Hindlimb muscle (tissue), 1 donor: ENCODE data around the gene PCDHGB4. TPM values are rescaled to one million over a fixed set of nuclear protein-coding genes. Genes with fewer than 3 reads are reported as not detected.
"Not testable (repeated sequence)": the region's sequence is repeated elsewhere in the genome, so short reads cannot be mapped to it uniquely, and the experiment has no call there.

Source experiments
- DNase-seq: peaks from one replicate; pipeline ENCODE4 v3.0.0-alpha.2; 2013
- polyA plus RNA-seq: library from polyadenylated mRNA; unstranded; fragments of 120-200 nt; gene quantifications from one replicate; pipeline ENCODE4 v1.2.1, GENCODE V29; 2013; ENCODE audit not compliant: insufficient read length

Gene PCDHGB4
- polyA plus RNA-seq, 1 donor = 2.6 TPM

DNA sequence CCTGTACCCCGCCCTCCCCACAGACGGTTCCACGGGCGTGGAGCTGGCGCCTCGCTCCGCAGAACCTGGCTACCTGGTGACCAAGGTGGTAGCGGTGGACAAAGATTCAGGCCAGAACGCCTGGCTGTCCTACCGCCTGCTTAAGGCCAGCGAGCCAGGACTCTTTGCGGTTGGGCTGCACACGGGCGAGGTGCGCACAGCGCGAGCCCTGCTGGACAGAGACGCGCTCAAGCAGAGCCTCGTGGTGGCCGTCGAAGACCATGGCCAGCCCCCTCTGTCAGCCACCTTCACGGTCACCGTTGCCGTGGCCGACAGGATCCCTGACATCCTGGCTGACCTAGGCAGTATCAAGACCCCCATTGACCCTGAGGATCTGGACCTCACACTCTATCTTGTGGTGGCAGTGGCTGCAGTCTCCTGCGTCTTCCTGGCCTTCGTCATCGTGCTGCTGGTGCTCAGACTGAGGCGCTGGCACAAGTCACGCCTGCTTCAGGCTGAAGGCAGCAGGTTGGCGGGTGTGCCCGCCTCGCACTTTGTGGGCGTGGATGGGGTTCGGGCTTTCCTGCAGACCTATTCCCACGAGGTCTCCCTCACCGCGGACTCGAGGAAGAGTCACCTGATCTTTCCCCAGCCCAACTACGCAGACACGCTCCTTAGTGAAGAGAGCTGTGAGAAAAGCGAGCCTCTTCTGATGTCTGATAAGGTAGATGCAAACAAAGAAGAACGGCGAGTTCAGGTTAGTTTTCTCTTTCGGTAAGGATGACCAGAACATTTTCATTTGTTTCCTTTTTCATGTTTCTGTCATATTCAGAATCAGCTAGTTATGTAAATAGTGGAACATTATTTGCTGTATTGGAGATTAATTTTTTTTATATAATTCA is 21.2 kb upstream of the PCDHGB4 start:
- no peak for DNase-seq

- no peak for DNase-seq
Observed at GRCh38 chr5:141369994-141370848, 17.3 kb upstream of the PCDHGB4 start, which contains the start of gene PCDHGB3. PCDHGB3 (plus strand) TSS chr5:141370242; CDS start chr5:141370395, 153 bp downstream.

GRCh38 chr5:141371572-141372475 is 15.7 kb upstream of the PCDHGB4 start:
- no peak for DNase-seq

- no peak for DNase-seq
Observed at GRCh38 chr5:141373673-141374317, 13.7 kb upstream of the PCDHGB4 start, which contains the start of gene PCDHGA6. PCDHGA6 (plus strand) TSS chr5:141373891; CDS start chr5:141374084, 193 bp downstream.

GRCh38 chr5:141374627-141375026 is 12.9 kb upstream of the PCDHGB4 start:
- DNase-seq = no peak

DNA sequence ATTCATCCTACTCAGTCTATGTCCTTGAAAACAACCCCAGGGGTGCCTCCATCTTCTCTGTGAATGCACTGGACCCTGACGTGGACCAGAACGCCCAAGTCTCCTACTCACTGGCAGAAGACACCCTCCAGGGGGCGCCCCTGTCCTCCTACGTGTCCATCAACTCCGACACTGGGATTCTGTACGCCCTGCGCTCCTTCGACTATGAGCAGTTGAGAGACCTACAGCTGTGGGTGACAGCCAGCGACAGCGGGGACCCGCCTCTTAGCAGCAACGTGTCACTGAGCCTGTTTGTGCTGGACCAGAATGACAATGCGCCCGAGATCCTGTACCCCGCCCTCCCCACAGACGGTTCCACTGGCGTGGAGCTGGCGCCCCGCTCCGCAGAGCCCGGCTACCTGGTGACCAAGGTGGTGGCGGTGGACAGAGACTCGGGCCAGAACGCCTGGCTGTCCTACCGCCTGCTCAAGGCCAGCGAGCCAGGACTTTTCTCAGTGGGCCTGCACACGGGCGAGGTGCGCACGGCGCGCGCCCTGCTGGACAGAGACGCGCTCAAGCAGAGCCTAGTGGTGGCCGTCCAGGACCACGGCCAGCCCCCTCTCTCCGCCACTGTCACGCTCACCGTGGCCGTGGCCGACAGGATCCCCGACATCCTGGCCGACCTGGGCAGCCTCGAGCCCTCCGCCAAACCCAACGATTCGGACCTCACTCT is 11.9 kb upstream of the PCDHGB4 start:
- DNase-seq = not testable (repeated sequence)

- DNase-seq = no peak
Observed at GRCh38 chr5:141382469-141383294, 4.8 kb upstream of the PCDHGB4 start, which contains the start of gene PCDHGA7. PCDHGA7 (plus strand) TSS chr5:141382742; CDS start chr5:141382900, 158 bp downstream.

DNA sequence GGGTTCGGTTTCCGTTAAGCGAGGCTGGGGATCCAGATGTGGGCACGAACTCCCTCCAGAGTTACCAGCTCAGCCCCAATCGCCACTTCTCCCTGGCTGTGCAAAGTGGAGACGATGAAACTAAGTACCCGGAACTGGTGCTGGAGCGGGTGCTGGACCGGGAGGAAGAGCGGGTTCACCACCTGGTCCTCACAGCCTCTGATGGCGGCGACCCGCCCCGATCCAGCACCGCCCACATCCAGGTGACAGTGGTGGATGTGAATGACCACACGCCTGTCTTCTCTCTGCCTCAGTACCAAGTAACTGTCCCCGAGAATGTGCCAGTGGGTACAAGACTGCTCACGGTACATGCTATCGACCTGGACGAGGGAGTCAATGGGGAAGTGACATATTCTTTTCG is 4.2 kb upstream of the PCDHGB4 start:
- DNase-seq = no peak

- DNase-seq = no peak
Observed at GRCh38 chr5:141384471-141385267, 2.8 kb upstream of the PCDHGB4 start.

- DNase-seq = no peak
Observed at GRCh38 chr5:141388661-141389060, 1.2 kb downstream of the PCDHGB4 start.

DNA sequence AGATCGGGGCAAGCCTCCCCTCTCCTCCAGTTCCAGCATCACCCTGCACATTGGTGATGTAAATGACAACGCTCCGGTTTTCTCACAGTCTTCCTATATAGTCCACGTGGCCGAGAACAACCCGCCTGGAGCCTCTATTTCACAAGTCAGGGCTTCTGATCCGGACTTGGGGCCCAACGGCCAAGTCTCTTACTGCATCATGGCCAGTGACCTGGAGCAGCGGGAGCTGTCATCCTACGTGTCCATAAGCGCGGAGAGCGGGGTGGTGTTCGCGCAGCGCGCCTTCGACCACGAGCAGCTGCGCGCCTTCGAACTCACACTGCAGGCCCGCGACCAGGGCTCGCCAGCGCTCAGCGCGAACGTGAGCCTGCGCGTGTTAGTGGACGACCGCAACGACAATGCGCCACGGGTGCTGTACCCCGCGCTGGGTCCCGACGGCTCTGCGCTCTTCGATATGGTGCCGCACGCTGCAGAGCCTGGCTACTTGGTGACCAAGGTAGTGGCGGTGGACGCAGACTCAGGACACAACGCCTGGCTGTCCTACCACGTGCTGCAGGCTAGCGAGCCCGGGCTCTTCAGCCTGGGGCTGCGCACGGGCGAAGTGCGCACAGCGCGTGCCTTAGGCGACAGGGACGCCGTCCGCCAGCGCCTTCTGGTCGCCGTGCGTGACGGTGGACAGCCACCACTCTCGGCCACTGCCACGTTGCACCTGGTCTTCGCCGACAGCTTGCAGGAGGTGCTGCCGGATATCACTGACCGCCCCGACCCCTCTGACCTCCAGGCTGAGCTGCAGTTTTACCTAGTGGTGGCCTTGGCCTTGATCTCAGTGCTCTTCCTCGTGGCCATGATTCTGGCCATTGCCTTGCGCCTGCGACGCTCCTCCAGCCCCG is 1.9 kb downstream of the PCDHGB4 start:
- DNase-seq = no peak

GRCh38 chr5:141392429-141393198 is 5.1 kb downstream of the PCDHGB4 start, which contains the start of gene PCDHGA8:
PCDHGA8 (plus strand) TSS chr5:141392633; CDS start chr5:141392814, 181 bp downstream.
- DNase-seq = no peak

GRCh38 chr5:141393267-141393666 is 5.8 kb downstream of the PCDHGB4 start:
- DNase-seq = no peak

DNA sequence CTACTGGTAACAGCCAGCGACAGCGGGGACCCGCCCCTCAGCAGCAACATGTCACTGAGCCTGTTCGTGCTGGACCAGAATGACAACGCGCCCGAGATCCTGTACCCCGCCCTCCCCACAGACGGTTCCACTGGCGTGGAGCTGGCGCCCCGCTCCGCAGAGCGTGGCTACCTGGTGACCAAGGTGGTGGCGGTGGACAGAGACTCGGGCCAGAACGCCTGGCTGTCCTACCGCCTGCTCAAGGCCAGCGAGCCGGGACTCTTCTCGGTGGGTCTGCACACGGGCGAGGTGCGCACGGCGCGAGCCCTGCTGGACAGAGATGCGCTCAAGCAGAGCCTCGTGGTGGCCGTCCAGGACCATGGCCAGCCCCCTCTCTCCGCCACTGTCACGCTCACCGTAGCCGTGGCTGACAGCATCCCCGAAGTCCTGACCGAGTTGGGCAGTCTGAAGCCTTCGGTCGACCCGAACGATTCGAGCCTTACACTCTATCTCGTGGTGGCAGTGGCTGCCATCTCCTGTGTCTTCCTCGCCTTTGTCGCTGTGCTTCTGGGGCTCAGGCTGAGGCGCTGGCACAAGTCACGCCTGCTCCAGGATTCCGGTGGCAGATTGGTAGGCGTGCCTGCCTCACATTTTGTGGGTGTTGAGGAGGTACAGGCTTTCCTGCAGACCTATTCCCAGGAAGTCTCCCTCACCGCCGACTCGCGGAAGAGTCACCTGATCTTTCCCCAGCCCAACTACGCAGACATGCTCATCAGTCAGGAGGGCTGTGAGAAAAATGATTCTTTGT is 7.1 kb downstream of the PCDHGB4 start:
- not testable (repeated sequence) for DNase-seq

GRCh38 chr5:141397756-141398551 is 10.5 kb downstream of the PCDHGB4 start, which contains the start of gene PCDHGB5:
PCDHGB5 (plus strand) TSS chr5:141397947; CDS start chr5:141398128, 181 bp downstream.
- not testable (repeated sequence) for DNase-seq
